Measurements from ENCODE around the gene SLC39A9. TPM values are rescaled to one million over a fixed set of nuclear protein-coding genes. Genes with fewer than 3 reads are reported as not detected.

Gene SLC39A9
- total RNA-seq, 2 experiments from 2014 or later: 86.5 to 91.7 TPM

DNA sequence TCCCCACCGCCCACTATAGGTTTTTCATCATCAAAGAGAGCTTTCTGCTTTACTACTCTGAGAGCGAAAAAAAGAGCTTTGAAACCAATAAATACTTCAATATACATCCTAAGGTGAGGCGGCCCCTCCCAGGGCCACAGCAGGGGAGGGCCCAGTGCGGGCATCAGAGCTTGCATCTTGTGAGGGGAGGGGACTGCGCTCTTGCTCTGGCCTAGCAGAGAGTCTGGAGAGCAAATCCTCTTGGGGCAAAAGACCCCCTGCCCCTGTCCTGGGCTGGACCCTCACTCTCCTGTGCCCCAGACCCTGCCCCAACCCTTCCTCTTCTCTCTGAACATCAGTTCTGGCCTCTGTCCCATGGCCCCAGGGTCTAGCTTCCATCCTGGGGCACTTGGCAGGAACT, 101.6 kb downstream of the SLC39A9 start:
- ChIA-PET POLR2A (no interaction called here), CTCF (ENCODE audit: unreplicated experiment) (no interaction called here)
- Histone ChIP-seq H3K4me2 (ENCODE audit: low read length) (no peak overlapping the region), H3K4me1 (ENCODE audit: insufficient read depth, low read length, poor library complexity, severe bottlenecking) (no peaks in the 10 kb centered on the region), H4K20me1 (ENCODE audit: insufficient read depth, low read length) (no peaks in the 10 kb centered on the region), H3K9me2 (ENCODE audit: insufficient read depth, low read length) (no peaks in the 10 kb centered on the region), H3K4me3 (ENCODE audit: low read depth, low read length, poor library complexity, severe bottlenecking) (no peak overlapping the region), H2AFZ (ENCODE audit: low read length) (no peak overlapping the region), H3K27ac (ENCODE audit: low read depth, low read length, poor library complexity, severe bottlenecking) (no peak overlapping the region), H3K36me3 (ENCODE audit: insufficient read depth, low read length) (no peaks in the 10 kb centered on the region), H3K9me3 (ENCODE audit: low read length) (no peaks in the 10 kb centered on the region), H3K79me2 (ENCODE audit: insufficient read depth, low read depth, low read length) (no peaks in the 10 kb centered on the region)
- BruUV-seq (replicated peaks): no TSS peak
- DNase-seq (ENCODE audit: low spot score): no peak
- intact Hi-C loops (cut with micrococcal nuclease; ENCODE audit: unreplicated experiment): no loop called here
- TF ChIP-seq, protein P1, sequence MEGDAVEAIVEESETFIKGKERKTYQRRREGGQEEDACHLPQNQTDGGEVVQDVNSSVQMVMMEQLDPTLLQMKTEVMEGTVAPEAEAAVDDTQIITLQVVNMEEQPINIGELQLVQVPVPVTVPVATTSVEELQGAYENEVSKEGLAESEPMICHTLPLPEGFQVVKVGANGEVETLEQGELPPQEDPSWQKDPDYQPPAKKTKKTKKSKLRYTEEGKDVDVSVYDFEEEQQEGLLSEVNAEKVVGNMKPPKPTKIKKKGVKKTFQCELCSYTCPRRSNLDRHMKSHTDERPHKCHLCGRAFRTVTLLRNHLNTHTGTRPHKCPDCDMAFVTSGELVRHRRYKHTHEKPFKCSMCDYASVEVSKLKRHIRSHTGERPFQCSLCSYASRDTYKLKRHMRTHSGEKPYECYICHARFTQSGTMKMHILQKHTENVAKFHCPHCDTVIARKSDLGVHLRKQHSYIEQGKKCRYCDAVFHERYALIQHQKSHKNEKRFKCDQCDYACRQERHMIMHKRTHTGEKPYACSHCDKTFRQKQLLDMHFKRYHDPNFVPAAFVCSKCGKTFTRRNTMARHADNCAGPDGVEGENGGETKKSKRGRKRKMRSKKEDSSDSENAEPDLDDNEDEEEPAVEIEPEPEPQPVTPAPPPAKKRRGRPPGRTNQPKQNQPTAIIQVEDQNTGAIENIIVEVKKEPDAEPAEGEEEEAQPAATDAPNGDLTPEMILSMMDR (conservative IDR thresholded peaks at IDR 0.05; ENCODE audit: low read length): no peak
- TF ChIP-seq EZH2phosphoT487 (IDR thresholded peaks at IDR 0.05; ENCODE audit: borderline replicate concordance, low read depth, low read length): no peak

DNA sequence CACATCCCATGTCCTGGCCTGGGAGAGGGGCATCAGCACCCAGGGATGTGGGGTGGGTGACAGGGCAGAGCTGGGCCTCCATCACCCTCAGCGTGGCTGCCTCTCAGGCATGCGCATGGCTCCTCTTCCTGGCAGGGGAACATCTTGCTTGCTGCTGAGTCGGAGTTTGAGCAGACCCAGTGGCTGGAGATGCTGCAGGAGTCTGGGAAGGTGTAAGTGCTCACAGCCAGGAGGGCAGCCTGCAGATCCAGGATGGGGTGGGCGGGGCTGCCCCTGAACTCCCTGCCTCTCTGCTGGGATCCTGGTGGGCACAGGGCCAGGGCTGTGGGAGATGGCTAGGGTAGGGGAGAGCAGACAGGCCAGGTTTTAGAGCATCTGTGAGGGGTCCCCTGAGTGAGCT, 102.2 kb downstream of the SLC39A9 start:
- Histone ChIP-seq H3K27ac (ENCODE audit: low read depth, low read length, poor library complexity, severe bottlenecking) (no peak overlapping the region), H3K9me2 (ENCODE audit: insufficient read depth, low read length) (no peaks in the 10 kb centered on the region), H4K20me1 (ENCODE audit: insufficient read depth, low read length) (no peaks in the 10 kb centered on the region), H3K4me2 (ENCODE audit: low read length) (no peak overlapping the region), H3K4me3 (ENCODE audit: low read depth, low read length, poor library complexity, severe bottlenecking) (no peak overlapping the region), H3K36me3 (ENCODE audit: insufficient read depth, low read length) (no peaks in the 10 kb centered on the region), H2AFZ (ENCODE audit: low read length) (no peak overlapping the region), H3K9me3 (ENCODE audit: low read length) (no peaks in the 10 kb centered on the region), H3K4me1 (ENCODE audit: insufficient read depth, low read length, poor library complexity, severe bottlenecking) (no peaks in the 10 kb centered on the region), H3K79me2 (ENCODE audit: insufficient read depth, low read depth, low read length) (no peaks in the 10 kb centered on the region)
- ChIA-PET CTCF (ENCODE audit: unreplicated experiment) (no interaction called here), POLR2A (interaction anchor here (1.6 kb wide), 1 partner anchor 12 kb away, joined by 3 read pairs; no protein-coding TSS in a partner anchor)
- TF ChIP-seq, protein P1 (conservative IDR thresholded peaks at IDR 0.05; ENCODE audit: low read length): no peak
- no peak for TF ChIP-seq EZH2phosphoT487 (IDR thresholded peaks at IDR 0.05; ENCODE audit: borderline replicate concordance, low read depth, low read length)
- no peak for DNase-seq (ENCODE audit: low spot score)
- intact Hi-C loops (cut with micrococcal nuclease; ENCODE audit: unreplicated experiment): no loop called here
- no TSS peak for BruUV-seq (replicated peaks)

DNA sequence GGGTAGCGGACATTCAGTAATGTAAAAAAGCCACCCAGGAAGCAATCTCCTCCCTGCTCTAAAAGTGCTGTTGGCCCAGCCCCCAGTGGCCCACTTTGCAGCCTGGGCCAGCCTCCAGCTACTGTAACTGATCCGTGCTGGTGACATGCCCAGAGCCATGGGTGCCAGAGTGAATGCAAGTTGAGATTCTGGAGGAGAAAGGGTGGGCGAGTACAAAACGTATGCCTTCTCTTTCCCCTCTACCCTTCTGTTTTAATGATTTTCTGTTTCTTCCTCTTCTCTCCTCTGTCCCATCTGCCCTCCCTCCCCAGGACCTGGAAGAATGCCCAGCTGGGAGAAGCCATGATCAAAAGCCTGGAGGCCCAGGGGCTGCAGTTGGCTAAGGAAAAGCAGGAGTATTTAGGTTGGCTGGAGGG, 102.9 kb downstream of the SLC39A9 start:
- no peaks in the 10 kb centered on the region for H3K79me2 ChIP-seq (ENCODE audit: insufficient read depth, low read depth, low read length)
- no peaks in the 10 kb centered on the region for H3K36me3 ChIP-seq (ENCODE audit: insufficient read depth, low read length)
- no peaks in the 10 kb centered on the region for H4K20me1 ChIP-seq (ENCODE audit: insufficient read depth, low read length)
- intact Hi-C loops (cut with micrococcal nuclease; ENCODE audit: unreplicated experiment): no loop called here
- H3K9me2 ChIP-seq (ENCODE audit: insufficient read depth, low read length): no peaks in the 10 kb centered on the region
- no peaks in the 10 kb centered on the region for H3K4me1 ChIP-seq (ENCODE audit: insufficient read depth, low read length, poor library complexity, severe bottlenecking)
- H3K9me3 ChIP-seq (ENCODE audit: low read length): no peaks in the 10 kb centered on the region
- no peak overlapping the region for H2AFZ ChIP-seq (ENCODE audit: low read length)
- POLR2A ChIA-PET: interaction anchor here (1.6 kb wide), 1 partner anchor 13 kb away, joined by 3 read pairs; no protein-coding TSS in a partner anchor
- no TSS peak for BruUV-seq (replicated peaks)
- no peak overlapping the region for H3K4me3 ChIP-seq (ENCODE audit: low read depth, low read length, poor library complexity, severe bottlenecking)
- H3K27ac ChIP-seq (ENCODE audit: low read depth, low read length, poor library complexity, severe bottlenecking): no peak overlapping the region
- CTCF ChIA-PET (ENCODE audit: unreplicated experiment): no interaction called here
- no peak for DNase-seq (ENCODE audit: low spot score)
- TF ChIP-seq, protein P1 (conservative IDR thresholded peaks at IDR 0.05; ENCODE audit: low read length): no peak
- no peak for TF ChIP-seq EZH2phosphoT487 (IDR thresholded peaks at IDR 0.05; ENCODE audit: borderline replicate concordance, low read depth, low read length)
- H3K4me2 ChIP-seq (ENCODE audit: low read length): no peak overlapping the region

All from OCI-LY7 (cell line).